Natural killer cell treated with Interleukin-12 subunit alpha and Interleukin-12 subunit beta and Interleukin-15 and Interleukin-18, amount 100 ng/mL, for 72 hours (primary cell): ENCODE results near the gene THUMPD2. TPM values are rescaled to one million over a fixed set of nuclear protein-coding genes. Genes with fewer than 3 reads are reported as not detected.

Experiments
- ATAC-seq, 2 donors: fragments of 150-1000 bp; cut with Tn5 transposase in 1 of 2; sonication (Bioruptor Pico), chemical (Tn5 transposase) in 1 of 2; 2 replicates each; pipeline ENCODE4 v1.10.0; 2021
- DNase-seq: peaks from one replicate; pipeline ENCODE4 v3.0.0; 2022; ENCODE audit warnings: low spot score
- H3K27ac Mint-ChIP-seq, 2 donors: 1 replicate in 1 of 2; 2 replicates in 1 of 2; pipeline ENCODE4 v1.8.0; 2022; ENCODE audit warnings: mixed read lengths in 2 of 2, mild to moderate bottlenecking in 1 of 2, moderate library complexity in 1 of 2
- H3K27me3 Mint-ChIP-seq, 2 donors: 1 replicate in 1 of 2; 2 replicates in 1 of 2; pipeline ENCODE4 v1.8.0; 2022; ENCODE audit warnings: mixed read lengths in 2 of 2
- H3K36me3 Mint-ChIP-seq: one replicate; pipeline ENCODE4 v1.8.0; 2022; ENCODE audit warnings: mixed read lengths
- H3K4me1 Mint-ChIP-seq, 2 donors: 1 replicate in 1 of 2; 2 replicates in 1 of 2; pipeline ENCODE4 v1.8.0; 2022; ENCODE audit warnings: low read depth in 2 of 2, mixed read lengths in 2 of 2, mild to moderate bottlenecking in 1 of 2
- H3K4me3 Mint-ChIP-seq: one replicate; pipeline ENCODE4 v1.8.0; 2022; ENCODE audit warnings: mixed read lengths
- H3K9me3 Mint-ChIP-seq: 2 replicates; pipeline ENCODE4 v1.8.0; 2022; ENCODE audit warnings: mixed read lengths
- total RNA-seq, 2 donors: library from RNA; stranded (reverse); gene quantifications; one replicate each; pipeline ENCODE4 v1.2.3, GENCODE V29; 2022

Gene THUMPD2
- total RNA-seq, 2 donors from 2014 or later, result 9.9 to 26.1 TPM

- peak in 1 of 2 donors; percentile 25 for ATAC-seq
- Mint-ChIP-seq H3K4me1 (peaks cover 35 to 38% of the 10 kb centered on the region in 2 donors), H3K27ac (peak overlapping the region; percentile 38 to 75), H3K4me3 (peak overlapping the region; percentile 72), H3K9me3 (no peaks in the 10 kb centered on the region), H3K27me3 (peaks cover 0 to 6% of the 10 kb centered on the region in 2 donors), H3K36me3 (peaks cover 5% of the 10 kb centered on the region)
- no peak for DNase-seq
Observed at GRCh38 chr2:39780825-39781600, 2.0 kb upstream of the THUMPD2 start.

DNA sequence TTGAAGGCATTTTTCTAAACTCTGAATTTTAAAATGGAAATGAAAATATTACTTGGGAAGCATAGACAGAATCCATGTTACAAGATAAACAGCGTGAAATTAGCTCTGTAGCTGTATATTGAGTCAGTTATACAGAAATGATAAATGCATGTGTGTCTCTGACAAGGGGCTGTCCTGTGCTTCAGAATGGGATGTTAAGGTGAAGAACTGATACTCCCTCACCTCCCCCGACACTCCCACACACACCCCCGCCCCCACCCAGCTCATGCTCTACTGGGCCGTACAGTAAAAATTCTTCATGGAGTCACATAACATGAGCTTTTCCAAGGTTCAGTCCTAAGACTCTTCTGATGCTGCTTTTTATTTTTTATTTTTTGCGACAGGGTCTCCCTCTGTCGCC is 869 bp upstream of the THUMPD2 start:
- no peak for ATAC-seq
- DNase-seq, result no peak
- H3K4me1 Mint-ChIP-seq, result peaks cover 37 to 42% of the 10 kb centered on the region in 2 donors
- H3K36me3 Mint-ChIP-seq, result peaks cover 5% of the 10 kb centered on the region
- H3K9me3 Mint-ChIP-seq, result no peaks in the 10 kb centered on the region
- peak overlapping the region; percentile 96 for H3K4me3 Mint-ChIP-seq
- H3K27ac Mint-ChIP-seq, result peak overlapping the region; percentile 81 to 99
- H3K27me3 Mint-ChIP-seq, result no peaks in the 10 kb centered on the region

GRCh38 chr2:39779341-39779851 is 338 bp upstream of the THUMPD2 start:
- peak overlapping the region; percentile 96 for H3K4me3 Mint-ChIP-seq
- peaks cover 5% of the 10 kb centered on the region for H3K36me3 Mint-ChIP-seq
- no peak for ATAC-seq

DNA sequence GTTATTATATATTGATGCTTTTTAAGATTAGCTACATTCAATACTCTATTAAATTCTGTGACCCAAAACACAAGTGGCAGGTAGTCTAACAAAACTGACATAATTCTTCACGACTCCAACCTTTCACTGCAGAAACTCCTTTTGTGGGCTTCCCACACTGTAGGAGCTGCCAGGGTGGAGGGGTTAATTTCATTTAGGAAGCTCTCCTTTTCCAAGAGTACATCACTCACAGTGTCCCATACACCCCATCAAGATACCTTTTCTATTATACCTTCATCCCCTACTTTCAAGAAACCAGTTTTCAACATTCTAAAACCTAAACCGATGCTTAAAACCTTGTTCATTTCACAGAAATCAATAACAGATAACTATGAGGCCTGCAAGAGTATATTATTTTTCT is 825 bp downstream of the THUMPD2 start:
- DNase-seq (no peak), ATAC-seq (no peak)
- Mint-ChIP-seq H3K4me1 (peaks cover 38 to 44% of the 10 kb centered on the region in 2 donors), H3K27me3 (no peaks in the 10 kb centered on the region), H3K36me3 (peaks cover 5% of the 10 kb centered on the region), H3K4me3 (peak overlapping the region; percentile 96), H3K9me3 (no peaks in the 10 kb centered on the region), H3K27ac (peak overlapping the region; percentile 81 to 99)

More at GRCh38 chr2:39779341-39779851, 338 bp upstream of the THUMPD2 start:
- Mint-ChIP-seq H3K9me3 (no peaks in the 10 kb centered on the region), H3K4me1 (peaks cover 38 to 44% of the 10 kb centered on the region in 2 donors), H3K27ac (peak overlapping the region; percentile 81 to 99), H3K27me3 (no peaks in the 10 kb centered on the region)
- DNase-seq, result no peak

DNA sequence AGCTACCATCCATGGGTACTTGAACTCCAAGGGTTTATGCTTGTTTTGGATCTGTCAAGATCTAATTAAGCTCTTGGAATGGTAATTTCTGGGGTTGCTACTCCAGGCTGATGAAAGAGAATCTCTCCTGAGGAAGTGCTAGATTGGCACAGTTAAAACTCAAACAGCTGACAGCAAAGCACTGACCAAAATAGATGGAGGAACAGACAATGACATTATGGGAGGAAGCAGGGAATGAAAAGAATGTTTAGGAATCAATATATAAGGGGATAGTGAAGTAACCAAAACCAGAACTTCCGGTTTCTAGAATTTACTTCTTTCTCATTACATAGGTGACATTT is 6.3 kb downstream of the THUMPD2 start:
- Mint-ChIP-seq H3K27ac (peak overlapping the region in 1 of 2 donors; percentile 45), H3K4me3 (peak overlapping the region; percentile 45), H3K9me3 (no peaks in the 10 kb centered on the region), H3K36me3 (peaks cover 6% of the 10 kb centered on the region), H3K27me3 (no peaks in the 10 kb centered on the region), H3K4me1 (peaks cover 22 to 36% of the 10 kb centered on the region in 2 donors)
- DNase-seq (no peak), ATAC-seq (peak in 1 of 2 donors; percentile 24)

DNA sequence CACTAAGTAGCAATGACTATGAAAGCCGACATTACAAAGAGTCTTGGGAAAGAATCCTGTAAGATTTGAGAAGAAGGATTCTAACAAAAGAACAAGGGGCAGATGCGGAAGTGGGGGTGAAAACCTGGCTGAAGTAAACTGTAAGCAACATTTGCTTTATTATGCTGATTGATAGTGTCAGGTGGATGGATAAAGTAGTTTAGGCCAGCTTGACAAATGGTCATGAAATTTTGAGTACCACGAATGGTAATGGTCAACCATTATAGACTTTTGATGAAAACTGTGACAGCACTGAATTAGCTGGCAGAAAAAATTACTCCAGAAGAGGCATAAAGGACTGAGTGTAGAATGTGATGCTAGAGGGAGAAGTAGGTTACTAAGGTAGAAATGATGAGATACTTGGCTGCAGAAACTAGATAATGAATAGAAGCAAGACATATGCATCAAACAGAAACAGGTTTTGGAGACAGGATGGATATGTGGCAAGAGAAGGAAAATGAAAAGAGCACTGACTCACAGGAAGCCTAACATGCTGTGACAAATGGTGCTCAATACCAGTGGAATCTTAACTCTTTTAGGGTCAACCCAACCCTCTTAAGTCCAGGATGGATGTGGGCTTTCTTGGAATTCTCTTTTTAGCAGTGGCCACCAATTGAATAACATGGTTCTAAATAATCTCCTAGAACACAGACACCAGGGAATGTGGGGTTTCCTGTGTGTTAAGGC is 6.8 kb downstream of the THUMPD2 start:
- DNase-seq, result no peak
- peaks cover 6% of the 10 kb centered on the region for H3K36me3 Mint-ChIP-seq
- H3K4me3 Mint-ChIP-seq, result peak overlapping the region; percentile 45
- peaks cover 18 to 31% of the 10 kb centered on the region in 2 donors for H3K4me1 Mint-ChIP-seq
- no peaks in the 10 kb centered on the region for H3K27me3 Mint-ChIP-seq
- ATAC-seq, result peak; percentile 62 to 71
- H3K27ac Mint-ChIP-seq, result peak overlapping the region in 1 of 2 donors; percentile 45
- H3K9me3 Mint-ChIP-seq, result no peaks in the 10 kb centered on the region

DNA sequence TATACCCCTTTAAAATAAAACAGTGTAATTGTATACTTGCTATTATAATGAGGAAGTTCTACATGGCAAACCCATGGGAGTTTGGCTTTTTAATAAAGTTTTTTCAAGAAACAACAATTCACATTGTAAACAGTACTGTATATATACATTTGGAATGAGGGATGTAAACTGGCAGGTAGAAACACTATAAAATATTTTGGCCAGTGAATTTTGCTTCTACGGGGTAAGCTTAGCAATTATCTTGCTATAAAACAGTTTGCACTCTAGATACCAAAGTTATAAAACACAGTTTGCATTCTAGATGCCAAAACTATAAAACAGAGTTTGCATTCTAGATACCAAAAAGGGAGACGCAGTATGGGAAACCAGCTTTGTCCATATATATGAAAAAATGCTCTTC is 16.6 kb downstream of the THUMPD2 start:
- no peak for DNase-seq
- H3K27ac Mint-ChIP-seq, result no peak overlapping the region
- no peaks in the 10 kb centered on the region for H3K9me3 Mint-ChIP-seq
- H3K36me3 Mint-ChIP-seq, result peaks cover 49% of the 10 kb centered on the region
- no peak for ATAC-seq
- H3K27me3 Mint-ChIP-seq, result no peaks in the 10 kb centered on the region
- no peak overlapping the region for H3K4me3 Mint-ChIP-seq
- H3K4me1 Mint-ChIP-seq, result peaks cover 0 to 13% of the 10 kb centered on the region in 2 donors

GRCh38 chr2:39757156-39757555 is 21.9 kb downstream of the THUMPD2 start:
- peaks cover 3 to 6% of the 10 kb centered on the region in 2 donors for H3K4me1 Mint-ChIP-seq
- no peak overlapping the region for H3K27ac Mint-ChIP-seq
- no peak overlapping the region for H3K4me3 Mint-ChIP-seq
- H3K9me3 Mint-ChIP-seq, result no peaks in the 10 kb centered on the region
- H3K36me3 Mint-ChIP-seq, result peaks cover 50% of the 10 kb centered on the region
- no peak for DNase-seq
- no peaks in the 10 kb centered on the region for H3K27me3 Mint-ChIP-seq
- ATAC-seq, result no peak

DNA sequence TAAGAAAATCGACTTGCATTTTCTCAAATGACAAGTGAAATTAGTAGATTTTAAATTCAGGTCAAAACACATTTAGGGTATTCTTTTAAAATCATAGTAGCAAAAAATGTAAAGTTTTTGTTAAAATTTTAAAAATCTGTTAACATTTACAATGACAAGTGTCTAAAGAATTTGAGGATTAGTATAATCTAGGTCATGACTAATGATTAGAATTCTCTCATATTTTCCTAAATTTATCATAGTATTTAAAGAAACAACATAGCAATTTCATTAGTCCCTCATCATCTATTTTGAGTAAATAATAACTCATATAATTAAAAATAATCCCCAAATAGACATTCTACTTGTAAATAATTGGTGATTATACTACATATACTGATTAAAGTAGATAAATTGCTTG is 23.6 kb downstream of the THUMPD2 start:
- Mint-ChIP-seq H3K36me3 (peaks cover 49% of the 10 kb centered on the region), H3K27ac (no peak overlapping the region), H3K9me3 (no peaks in the 10 kb centered on the region), H3K4me3 (no peak overlapping the region), H3K27me3 (no peaks in the 10 kb centered on the region), H3K4me1 (peaks cover 3 to 6% of the 10 kb centered on the region in 2 donors)
- ATAC-seq, result no peak
- no peak for DNase-seq

- Mint-ChIP-seq H3K4me1 (peaks cover 0 to 3% of the 10 kb centered on the region in 2 donors), H3K27ac (no peak overlapping the region), H3K36me3 (peaks cover 19% of the 10 kb centered on the region), H3K9me3 (no peaks in the 10 kb centered on the region), H3K27me3 (no peaks in the 10 kb centered on the region), H3K4me3 (no peak overlapping the region)
- ATAC-seq (no peak), DNase-seq (no peak)
Observed at GRCh38 chr2:39743269-39743776, 35.7 kb downstream of the THUMPD2 start.

DNA sequence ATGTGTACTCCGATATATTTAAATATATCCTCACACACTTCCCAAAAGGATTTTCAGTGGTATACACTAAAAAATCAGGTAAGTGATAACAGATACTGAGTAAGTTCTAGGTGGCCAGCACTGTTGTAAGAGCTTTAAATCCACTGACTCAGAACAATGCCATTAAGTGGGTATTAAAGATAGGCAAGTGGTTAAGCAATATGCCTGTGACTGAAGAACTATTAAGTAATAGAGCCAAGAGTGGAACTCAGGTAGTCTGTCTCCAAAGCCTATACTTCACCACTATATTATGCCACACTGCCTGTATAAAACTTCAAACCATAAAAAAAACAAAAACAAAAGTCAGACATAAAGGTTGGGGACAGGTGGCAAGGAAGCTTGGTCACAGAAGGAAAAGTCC is 37.2 kb downstream of the THUMPD2 start:
- DNase-seq (no peak), ATAC-seq (no peak)
- no peaks in the 10 kb centered on the region for H3K9me3 Mint-ChIP-seq
- H3K4me1 Mint-ChIP-seq, result peaks cover 0 to 3% of the 10 kb centered on the region in 2 donors
- H3K36me3 Mint-ChIP-seq, result peaks cover 27% of the 10 kb centered on the region
- no peaks in the 10 kb centered on the region for H3K27me3 Mint-ChIP-seq
- no peak overlapping the region for H3K4me3 Mint-ChIP-seq
- H3K27ac Mint-ChIP-seq, result no peak overlapping the region

- no peaks in the 10 kb centered on the region for H3K27me3 Mint-ChIP-seq
- H3K27ac Mint-ChIP-seq, result no peak overlapping the region
- H3K4me3 Mint-ChIP-seq, result no peak overlapping the region
- H3K36me3 Mint-ChIP-seq, result peaks cover 33% of the 10 kb centered on the region
- H3K9me3 Mint-ChIP-seq, result no peaks in the 10 kb centered on the region
- peaks cover 4 to 8% of the 10 kb centered on the region in 2 donors for H3K4me1 Mint-ChIP-seq
- DNase-seq (no peak), ATAC-seq (no peak)
Observed at GRCh38 chr2:39739386-39739785, 39.7 kb downstream of the THUMPD2 start.

DNA sequence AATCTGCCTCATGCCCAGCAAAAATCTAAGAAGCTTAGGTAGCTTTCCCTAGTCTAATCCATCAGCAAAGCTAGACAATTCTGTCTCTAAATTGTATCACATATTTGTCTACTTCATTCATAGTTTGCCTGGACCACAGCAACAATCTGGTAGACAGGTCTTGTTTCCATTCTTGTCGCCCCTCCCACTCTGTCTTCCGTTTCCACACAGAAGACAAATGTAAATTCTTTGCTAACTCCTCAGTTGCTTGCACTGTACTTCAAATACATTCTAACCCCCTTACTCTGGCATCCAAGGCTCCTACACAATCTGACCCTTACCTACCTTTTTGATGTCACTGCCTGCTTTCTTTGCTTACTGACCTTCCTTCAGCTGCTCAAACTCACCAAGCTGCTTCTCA is 40.1 kb downstream of the THUMPD2 start:
- DNase-seq (no peak), ATAC-seq (no peak)
- Mint-ChIP-seq H3K9me3 (no peaks in the 10 kb centered on the region), H3K27me3 (no peaks in the 10 kb centered on the region), H3K36me3 (peaks cover 38% of the 10 kb centered on the region), H3K4me3 (no peak overlapping the region), H3K4me1 (peaks cover 4 to 8% of the 10 kb centered on the region in 2 donors), H3K27ac (no peak overlapping the region)

- peaks cover 41% of the 10 kb centered on the region for H3K36me3 Mint-ChIP-seq
- H3K9me3 Mint-ChIP-seq, result no peaks in the 10 kb centered on the region
- no peaks in the 10 kb centered on the region for H3K27me3 Mint-ChIP-seq
- no peak overlapping the region for H3K27ac Mint-ChIP-seq
- ATAC-seq (no peak), DNase-seq (no peak)
- H3K4me1 Mint-ChIP-seq, result peaks cover 4 to 8% of the 10 kb centered on the region in 2 donors
- H3K4me3 Mint-ChIP-seq, result no peak overlapping the region
Observed at GRCh38 chr2:39737661-39738060, 41.4 kb downstream of the THUMPD2 start.
